Fibroblast of pulmonary artery (primary cell): ENCODE results near the gene AATK.

ENCODE experiments used
- DNase-seq: peaks from one replicate; pipeline ENCODE4 v3.0.0-alpha.2; 2010; ENCODE audit warnings: low read depth
- H3K4me3 ChIP-seq: replicated peaks from 2 replicates; pipeline ENCODE4 v1.5.1; 2011; ENCODE audit warnings: low read depth, mild to moderate bottlenecking, control low read depth, low read length, moderate library complexity
- TF ChIP-seq, protein P1 (sequence below): IDR thresholded peaks from 2 replicates; pipeline ENCODE4 v1.5.1; 2011; ENCODE audit warnings: mild to moderate bottlenecking, control low read depth, low read length, inconsistent platforms; ENCODE audit errors: missing control alignments

Gene AATK

DNA sequence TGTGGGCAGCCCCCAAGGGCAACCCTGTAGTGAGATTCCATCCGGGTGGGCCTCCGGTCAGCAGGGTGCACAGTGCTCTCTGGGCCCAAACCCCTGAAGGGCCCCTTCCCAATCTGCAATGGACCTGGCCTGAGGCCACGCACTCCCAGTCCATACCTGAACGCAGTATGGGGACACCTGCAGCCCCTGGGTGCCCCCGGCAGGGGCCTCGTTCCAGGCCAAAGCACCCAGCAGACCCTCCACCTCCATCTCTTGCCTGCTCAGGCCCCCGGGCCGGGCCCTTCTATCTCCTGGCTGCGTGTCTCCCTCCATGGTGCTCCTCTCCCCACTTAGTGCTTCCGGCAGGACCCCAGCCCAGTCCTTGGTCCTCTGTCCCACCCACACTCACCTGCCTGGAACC is 17.3 kb upstream of the AATK start:
- no peak overlapping the region for H3K4me3 ChIP-seq
- TF ChIP-seq, protein P1, sequence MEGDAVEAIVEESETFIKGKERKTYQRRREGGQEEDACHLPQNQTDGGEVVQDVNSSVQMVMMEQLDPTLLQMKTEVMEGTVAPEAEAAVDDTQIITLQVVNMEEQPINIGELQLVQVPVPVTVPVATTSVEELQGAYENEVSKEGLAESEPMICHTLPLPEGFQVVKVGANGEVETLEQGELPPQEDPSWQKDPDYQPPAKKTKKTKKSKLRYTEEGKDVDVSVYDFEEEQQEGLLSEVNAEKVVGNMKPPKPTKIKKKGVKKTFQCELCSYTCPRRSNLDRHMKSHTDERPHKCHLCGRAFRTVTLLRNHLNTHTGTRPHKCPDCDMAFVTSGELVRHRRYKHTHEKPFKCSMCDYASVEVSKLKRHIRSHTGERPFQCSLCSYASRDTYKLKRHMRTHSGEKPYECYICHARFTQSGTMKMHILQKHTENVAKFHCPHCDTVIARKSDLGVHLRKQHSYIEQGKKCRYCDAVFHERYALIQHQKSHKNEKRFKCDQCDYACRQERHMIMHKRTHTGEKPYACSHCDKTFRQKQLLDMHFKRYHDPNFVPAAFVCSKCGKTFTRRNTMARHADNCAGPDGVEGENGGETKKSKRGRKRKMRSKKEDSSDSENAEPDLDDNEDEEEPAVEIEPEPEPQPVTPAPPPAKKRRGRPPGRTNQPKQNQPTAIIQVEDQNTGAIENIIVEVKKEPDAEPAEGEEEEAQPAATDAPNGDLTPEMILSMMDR: no peak
- DNase-seq: no peak

DNA sequence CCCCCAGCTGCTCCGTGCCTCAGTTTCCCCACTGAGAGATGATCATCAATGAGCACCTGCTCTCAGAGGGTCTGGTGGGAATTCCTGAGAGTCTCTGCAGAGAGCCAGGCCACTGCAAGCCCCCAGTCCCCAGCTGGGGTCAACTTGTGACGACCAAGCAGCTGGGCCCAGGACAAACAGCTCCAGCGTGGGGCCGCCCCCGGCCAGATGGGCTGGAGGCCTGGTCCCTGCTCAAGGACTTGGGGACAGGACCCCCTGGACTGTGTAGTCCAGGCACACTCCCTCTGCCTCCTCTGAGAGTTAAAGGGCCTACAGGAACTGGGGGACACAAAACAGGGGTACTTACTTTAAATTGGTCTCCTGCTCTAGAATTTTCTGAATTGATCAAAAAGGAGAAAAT is 16.6 kb upstream of the AATK start:
- H3K4me3 ChIP-seq: no peak overlapping the region
- DNase-seq: no peak
- TF ChIP-seq, protein P1: no peak

DNA sequence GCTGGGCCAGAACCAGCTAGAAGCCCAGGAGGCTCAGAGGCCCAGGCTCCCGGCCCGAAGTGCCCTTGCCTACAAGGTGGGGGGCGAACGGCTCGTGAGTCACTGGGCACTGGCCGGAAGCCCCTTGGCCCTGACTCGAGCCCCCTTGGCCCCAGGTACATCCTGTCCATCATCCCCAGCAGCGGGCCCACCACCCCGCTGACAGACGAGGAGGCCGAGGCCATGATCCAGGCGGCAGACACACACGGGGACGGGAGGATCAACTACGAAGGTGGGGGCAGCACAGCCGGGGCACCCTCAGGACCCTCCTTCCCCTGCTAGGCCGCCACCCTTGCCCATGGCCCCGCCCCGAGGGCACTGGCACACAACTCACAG is 15.8 kb upstream of the AATK start:
- DNase-seq: no peak
- TF ChIP-seq, protein P1: no peak
- H3K4me3 ChIP-seq: no peak overlapping the region

GRCh38 chr17:81180836-81181810 is 15.1 kb upstream of the AATK start:
- no peak for DNase-seq
- H3K4me3 ChIP-seq: no peak overlapping the region
- TF ChIP-seq, protein P1: no peak

- TF ChIP-seq, protein P1: no peak
- H3K4me3 ChIP-seq: no peak overlapping the region
- DNase-seq: no peak
Measured at GRCh38 chr17:81179861-81180260, 13.8 kb upstream of the AATK start.

GRCh38 chr17:81179220-81179619 is 13.2 kb upstream of the AATK start:
- H3K4me3 ChIP-seq: no peak overlapping the region
- TF ChIP-seq, protein P1: no peak
- DNase-seq: no peak
